Gastroesophageal sphincter (tissue), 4 donors: ENCODE results near the gene GPR68. TPM values are rescaled to one million over a fixed set of nuclear protein-coding genes. Genes with fewer than 3 reads are reported as not detected.

Experiments used
- ATAC-seq: fragments of 150-250 bp; one replicate; pipeline ENCODE4 v1.9.1; 2016; ENCODE audit warnings: mild to moderate bottlenecking, moderate library complexity
- H3K27ac ChIP-seq, 4 donors: fragments of 200-600 bp; sonication (generic) in 3 of 4; 1 replicate in 3 of 4; 2 replicates in 1 of 4; pipeline ENCODE4 v1.5.1; 2016 to 2019
- H3K27me3 ChIP-seq: fragments of 200-600 bp; sonication (generic); one replicate; pipeline ENCODE4 v1.5.1; 2019
- H3K36me3 ChIP-seq, 2 donors: fragments of 200-600 bp; sonication (generic); one replicate each; pipeline ENCODE4 v1.5.1; 2019; ENCODE audit warnings: control low read depth in 1 of 2
- H3K4me1 ChIP-seq, 3 donors: fragments of 200-600 bp; sonication (generic); 1 replicate in 2 of 3; 2 replicates in 1 of 3; pipeline ENCODE4 v1.5.1; 2016 to 2019; ENCODE audit warnings: control low read depth in 2 of 3
- H3K4me3 ChIP-seq, 2 donors: fragments of 200-600 bp; sonication (generic); one replicate each; pipeline ENCODE4 v1.5.1; 2019; ENCODE audit warnings: mild to moderate bottlenecking in 1 of 2, moderate library complexity in 1 of 2
- H3K9me3 ChIP-seq, 3 donors: fragments of 200-600 bp; sonication (generic); one replicate each; pipeline ENCODE4 v1.5.1; 2017 to 2019; ENCODE audit warnings: control low read depth in 2 of 3
- EP300 ChIP-seq: sonication (generic); formaldehyde crosslinking; IDR thresholded peaks from one replicate; pipeline ENCODE4 v1.6.1; 2017; ENCODE audit warnings: antibody characterized with exemption, mild to moderate bottlenecking
- POLR2A ChIP-seq, 2 donors: fragments of 450-650 bp; IDR thresholded peaks; one replicate each; pipeline ENCODE4 v1.6.1; 2017; ENCODE audit warnings: antibody characterized with exemption in 2 of 2, mild to moderate bottlenecking in 2 of 2, moderate library complexity in 1 of 2
- POLR2AphosphoS5 ChIP-seq: sonication (generic); formaldehyde crosslinking; IDR thresholded peaks from one replicate; pipeline ENCODE4 v1.6.1; 2017; ENCODE audit warnings: antibody characterized with exemption
- WGBS, 2 donors: methylation state at CpG; one replicate each; pipeline ENCODE4 v1.1.5; 2018; ENCODE audit warnings: low coverage in 1 of 2; 5-methylcytosine and 5-hydroxymethylcytosine counted together
- total RNA-seq, 4 donors: library from RNA; depleted of rRNA; stranded (reverse); fragments of >200 nt; gene quantifications; one replicate each; pipeline ENCODE4 v1.1.0, GENCODE V29; 2016
- TF ChIP-seq, protein P1 (sequence below), 4 experiments: fragments of 200-600 bp in 2 of 4; fragments of 450-650 bp in 2 of 4; sonication (generic) in 1 of 4; IDR thresholded peaks; one replicate each; pipeline ENCODE4 v1.5.1; 2017 to 2019; ENCODE audit warnings: antibody characterized with exemption in 4 of 4, mild to moderate bottlenecking in 2 of 4, moderate library complexity in 2 of 4

The GPR68 gene
- total RNA-seq, 4 donors from 2014 or later = 1.8 to 10.3 (median 3.0) TPM

DNA sequence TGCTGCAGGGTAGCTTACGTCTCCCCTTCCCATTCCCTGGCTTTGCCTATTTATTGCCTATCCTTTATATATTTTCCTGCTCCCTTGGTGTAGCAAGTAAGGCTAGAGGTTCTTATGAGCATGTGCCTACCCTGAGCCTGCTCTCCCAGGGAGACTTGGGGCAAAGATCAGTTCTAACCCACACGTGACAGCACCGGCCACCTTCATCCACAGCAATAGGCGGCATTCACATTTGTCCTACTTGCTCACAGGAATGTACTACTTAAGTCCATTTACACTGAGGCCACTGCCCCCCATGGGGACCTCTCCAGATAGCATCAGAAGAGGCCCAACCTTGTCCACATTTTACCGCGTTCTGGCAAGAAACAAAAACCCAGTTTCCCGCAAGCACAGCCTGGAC is 8.7 kb downstream of the GPR68 start:
- TF ChIP-seq EP300 (no peak), POLR2A (IDR thresholded peaks at IDR 0.05) (no peak), POLR2AphosphoS5 (no peak)
- TF ChIP-seq, protein P1, sequence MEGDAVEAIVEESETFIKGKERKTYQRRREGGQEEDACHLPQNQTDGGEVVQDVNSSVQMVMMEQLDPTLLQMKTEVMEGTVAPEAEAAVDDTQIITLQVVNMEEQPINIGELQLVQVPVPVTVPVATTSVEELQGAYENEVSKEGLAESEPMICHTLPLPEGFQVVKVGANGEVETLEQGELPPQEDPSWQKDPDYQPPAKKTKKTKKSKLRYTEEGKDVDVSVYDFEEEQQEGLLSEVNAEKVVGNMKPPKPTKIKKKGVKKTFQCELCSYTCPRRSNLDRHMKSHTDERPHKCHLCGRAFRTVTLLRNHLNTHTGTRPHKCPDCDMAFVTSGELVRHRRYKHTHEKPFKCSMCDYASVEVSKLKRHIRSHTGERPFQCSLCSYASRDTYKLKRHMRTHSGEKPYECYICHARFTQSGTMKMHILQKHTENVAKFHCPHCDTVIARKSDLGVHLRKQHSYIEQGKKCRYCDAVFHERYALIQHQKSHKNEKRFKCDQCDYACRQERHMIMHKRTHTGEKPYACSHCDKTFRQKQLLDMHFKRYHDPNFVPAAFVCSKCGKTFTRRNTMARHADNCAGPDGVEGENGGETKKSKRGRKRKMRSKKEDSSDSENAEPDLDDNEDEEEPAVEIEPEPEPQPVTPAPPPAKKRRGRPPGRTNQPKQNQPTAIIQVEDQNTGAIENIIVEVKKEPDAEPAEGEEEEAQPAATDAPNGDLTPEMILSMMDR (IDR thresholded peaks at IDR 0.05) = no peak
- 84 to 100% methylated on average over 1 to 4 of the region's 7 CpGs for WGBS, 2 donors
- Histone ChIP-seq H3K4me1 (peaks cover 0 to 9% (median 0%) of the 10 kb centered on the region in 3 donors), H3K9me3 (peaks cover 0 to 5% (median 0%) of the 10 kb centered on the region in 3 donors), H3K27ac (no peak overlapping the region), H3K27me3 (no peaks in the 10 kb centered on the region), H3K4me3 (no peak overlapping the region), H3K36me3 (peaks cover 0 to 14% of the 10 kb centered on the region in 2 donors)
- ATAC-seq = no peak

DNA sequence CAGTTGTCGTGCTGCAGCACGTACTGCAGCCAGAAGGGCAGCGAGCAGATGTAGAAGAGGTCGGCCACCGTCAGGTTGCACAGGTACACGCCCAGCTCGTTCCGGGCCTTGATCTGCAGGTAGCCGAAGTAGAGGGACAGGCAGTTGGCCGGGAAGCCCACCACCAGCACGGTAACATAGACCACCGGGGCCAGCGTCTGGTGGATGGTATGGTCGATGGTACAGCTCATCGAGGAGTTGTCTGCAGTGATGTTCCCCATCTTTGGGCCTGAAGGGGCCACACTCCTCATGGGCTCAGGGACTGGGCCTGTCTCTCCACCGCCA is 9.8 kb downstream of the GPR68 start:
- Histone ChIP-seq H3K4me3 (no peak overlapping the region), H3K27me3 (no peaks in the 10 kb centered on the region), H3K9me3 (peaks cover 0 to 15% (median 0%) of the 10 kb centered on the region in 3 donors), H3K36me3 (peaks cover 0 to 24% of the 10 kb centered on the region in 2 donors), H3K27ac (no peak overlapping the region), H3K4me1 (peaks cover 0 to 9% (median 0%) of the 10 kb centered on the region in 3 donors)
- ATAC-seq = no peak
- WGBS, 2 donors = 94% methylated on average over 3 of the region's 16 CpGs; no CpG with 5 or more reads in 1 of the 2 donors
- no peak for TF ChIP-seq POLR2AphosphoS5
- TF ChIP-seq, protein P1 (IDR thresholded peaks at IDR 0.05) = no peak
- no peak for TF ChIP-seq POLR2A (IDR thresholded peaks at IDR 0.05)
- no peak for TF ChIP-seq EP300

DNA sequence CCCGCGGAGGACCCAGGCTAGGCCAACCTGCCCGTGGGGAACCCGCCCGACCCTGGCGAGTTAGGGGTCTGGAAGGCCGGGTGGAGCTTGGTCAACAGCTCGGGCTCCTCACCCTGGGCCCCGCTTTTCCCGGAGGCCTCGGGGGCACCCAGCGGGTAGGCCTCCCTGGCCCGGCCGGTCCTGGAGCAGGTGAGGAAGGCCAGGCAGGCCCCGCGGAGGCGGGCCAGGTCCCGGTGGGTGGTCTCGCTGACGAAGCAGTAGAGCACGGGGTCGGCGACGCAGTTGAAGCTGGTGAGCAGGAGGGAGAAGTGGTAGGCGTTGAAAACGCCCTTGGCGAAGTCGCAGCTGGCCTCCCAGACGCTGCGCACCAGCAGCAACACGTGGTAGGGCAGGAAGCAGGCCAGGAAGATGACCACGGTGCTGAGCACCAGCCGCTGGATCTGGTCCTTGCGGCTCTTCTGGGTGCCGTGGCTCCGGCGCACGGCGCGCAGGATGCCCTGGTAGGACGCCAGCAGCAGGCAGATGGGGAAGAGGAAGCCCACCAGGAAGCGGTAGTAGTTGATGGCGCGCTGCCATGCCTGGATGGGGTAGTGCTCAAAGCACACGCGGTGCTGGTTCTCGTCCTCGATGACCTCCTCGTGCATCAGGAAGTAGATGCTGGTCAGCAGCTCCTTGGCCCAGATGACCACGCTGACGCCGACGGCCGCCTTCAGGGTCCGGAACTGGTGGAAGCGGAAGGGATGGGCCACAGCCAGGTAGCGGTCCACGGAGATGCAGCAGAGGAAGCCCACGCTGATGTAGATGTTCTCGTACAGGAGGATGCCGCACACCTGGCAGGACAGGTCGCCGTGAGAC is 10.3 kb downstream of the GPR68 start:
- TF ChIP-seq POLR2AphosphoS5 = no peak
- TF ChIP-seq, protein P1 (IDR thresholded peaks at IDR 0.05) = no peak
- no peak for ATAC-seq
- 90% methylated on average over 18 of the region's 63 CpGs; no CpG with 5 or more reads in 1 of the 2 donors for WGBS, 2 donors

DNA sequence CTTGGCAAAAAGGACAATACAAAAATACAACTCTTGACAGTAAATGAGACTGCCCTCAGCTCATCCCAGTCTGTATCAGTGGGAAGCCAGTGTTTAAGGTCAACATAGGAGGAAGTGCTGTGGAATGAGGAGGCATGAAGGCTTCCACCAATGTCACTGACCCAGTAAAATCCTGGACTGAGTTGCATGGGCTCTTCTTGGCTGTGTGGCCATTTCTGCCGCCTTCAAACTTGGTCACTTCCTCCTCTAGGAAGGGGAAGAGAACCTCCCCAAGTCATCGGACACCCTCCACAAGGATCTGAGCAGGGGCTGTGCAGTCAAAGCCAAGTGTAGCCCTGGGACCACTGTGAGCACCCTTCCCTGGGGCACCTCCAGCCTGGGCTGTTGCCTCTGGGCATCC is 11.9 kb downstream of the GPR68 start:
- no peak overlapping the region for H3K27ac ChIP-seq
- H3K36me3 ChIP-seq = peaks cover 0 to 45% of the 10 kb centered on the region in 2 donors
- no peaks in the 10 kb centered on the region for H3K27me3 ChIP-seq
- TF ChIP-seq POLR2A (IDR thresholded peaks at IDR 0.05) = no peak
- no peak for TF ChIP-seq EP300
- no peak for TF ChIP-seq POLR2AphosphoS5
- TF ChIP-seq, protein P1 (IDR thresholded peaks at IDR 0.05) = no peak
- H3K4me3 ChIP-seq = no peak overlapping the region
- H3K4me1 ChIP-seq = no peaks in the 10 kb centered on the region
- ATAC-seq = no peak
- peaks cover 0 to 15% (median 0%) of the 10 kb centered on the region in 3 donors for H3K9me3 ChIP-seq
- 90 to 92% methylated on average over 2 of the region's 2 CpGs for WGBS, 2 donors

More for the DNA sequence above, 10.3 kb downstream of the GPR68 start:
- Histone ChIP-seq H3K27ac (no peak overlapping the region), H3K4me1 (peaks cover 0 to 7% (median 0%) of the 10 kb centered on the region in 3 donors), H3K9me3 (peaks cover 0 to 15% (median 0%) of the 10 kb centered on the region in 3 donors), H3K36me3 (peaks cover 0 to 30% of the 10 kb centered on the region in 2 donors), H3K27me3 (no peaks in the 10 kb centered on the region), H3K4me3 (no peak overlapping the region)

DNA sequence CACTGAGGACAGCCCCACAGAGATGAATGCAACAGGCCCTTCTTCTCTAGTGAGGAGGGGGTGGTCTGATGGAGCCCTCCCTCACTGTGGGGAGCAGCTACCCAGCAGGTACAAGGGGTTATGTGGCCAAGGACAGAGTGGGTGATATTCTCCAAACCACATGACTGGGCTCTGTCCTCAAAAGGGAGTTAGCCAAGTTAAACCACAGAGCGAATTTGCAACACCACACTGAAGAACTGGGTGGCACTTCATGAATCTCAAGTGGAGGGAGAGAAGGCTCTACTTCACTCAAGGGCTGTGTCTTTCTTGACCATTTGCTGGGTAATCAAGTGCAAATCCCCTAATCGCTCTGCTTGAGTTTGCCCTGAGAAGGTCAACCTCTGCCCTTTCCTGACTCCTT is 12.5 kb downstream of the GPR68 start:
- 90 to 94% methylated on average over 2 of the region's 2 CpGs for WGBS, 2 donors
- no peak for ATAC-seq
- no peak for TF ChIP-seq EP300
- TF ChIP-seq POLR2AphosphoS5 = no peak
- TF ChIP-seq, protein P1 (IDR thresholded peaks at IDR 0.05) = no peak
- no peak for TF ChIP-seq POLR2A (IDR thresholded peaks at IDR 0.05)

More for the DNA sequence above, 12.5 kb downstream of the GPR68 start:
- H3K4me3 ChIP-seq = no peak overlapping the region
- H3K9me3 ChIP-seq = peaks cover 0 to 15% (median 0%) of the 10 kb centered on the region in 3 donors
- peak overlapping the region in 2 of 4 donors; percentile 3 to 15 for H3K27ac ChIP-seq
- no peaks in the 10 kb centered on the region for H3K4me1 ChIP-seq
- no peaks in the 10 kb centered on the region for H3K27me3 ChIP-seq
- H3K36me3 ChIP-seq = peaks cover 0 to 51% of the 10 kb centered on the region in 2 donors
